K562 (cell line): ENCODE measurements around the gene FGFRL1. TPM values are rescaled to one million over a fixed set of nuclear protein-coding genes. Genes with fewer than 3 reads are reported as not detected.

Experiments
- ARID1B ChIP-seq: fragments of 450-650 bp; IDR thresholded peaks from 2 replicates; pipeline ENCODE4 v1.6.1; 2016; ENCODE audit warnings: antibody characterized with exemption, mild to moderate bottlenecking, inconsistent platforms
- BHLHE40 ChIP-seq: IDR thresholded peaks from 2 replicates; pipeline ENCODE4 v1.6.1; 2011; ENCODE audit warnings: low read length, improper control_type of control experiment
- CBX1 ChIP-seq: sonication (generic); IDR thresholded peaks from 2 replicates; pipeline ENCODE4 v1.6.1; 2016; ENCODE audit warnings: antibody characterized with exemption, low read depth, mild to moderate bottlenecking
- ESRRB ChIP-seq: fragments of 250-450 bp; sonication (Bioruptor Pico); IDR thresholded peaks from 2 replicates; pipeline ENCODE4 v1.5.0; 2020; ENCODE audit warnings: mild to moderate bottlenecking, moderate library complexity, borderline replicate concordance
- HNRNPK ChIP-seq: fragments of 200-400 bp; formaldehyde crosslinking; IDR thresholded peaks from one replicate; pipeline ENCODE4 v1.6.1; 2018; ENCODE audit warnings: mild to moderate bottlenecking, low read depth, low read length; ENCODE audit not compliant: poor library complexity, severe bottlenecking
- IFI16 ChIP-seq: fragments of 250-450 bp; sonication (Bioruptor Pico); IDR thresholded peaks from 2 replicates; pipeline ENCODE4 v2.1.2; 2022; ENCODE audit warnings: mild to moderate bottlenecking, inconsistent platforms
- OTX1 ChIP-seq: fragments of 450-650 bp; formaldehyde crosslinking; IDR thresholded peaks from 2 replicates; pipeline ENCODE4 v1.4.0; 2022; ENCODE audit warnings: mild to moderate bottlenecking
- POLR2A ChIP-seq: fragments of 450-650 bp; conservative IDR thresholded peaks from 2 replicates; pipeline ENCODE4 v1.6.1; 2016
- RBM22 ChIP-seq: fragments of 200-400 bp; formaldehyde crosslinking; IDR thresholded peaks from 2 replicates; pipeline ENCODE4 v1.6.1; 2018; ENCODE audit warnings: low read length, low read depth; ENCODE audit not compliant: poor library complexity, severe bottlenecking
- RUNX1 ChIP-seq: sonication (generic); IDR thresholded peaks from 2 replicates; pipeline ENCODE4 v1.6.1; 2016; ENCODE audit warnings: antibody characterized with exemption, low read depth
- SAFB ChIP-seq: fragments of 200-400 bp; formaldehyde crosslinking; IDR thresholded peaks from 2 replicates; pipeline ENCODE4 v1.6.1; 2017; ENCODE audit warnings: low read depth, low read length, borderline replicate concordance
- SMAD4 ChIP-seq: fragments of 250-450 bp; sonication (Bioruptor Pico); conservative IDR thresholded peaks from 2 replicates; pipeline ENCODE4 v1.8.0; 2021; ENCODE audit warnings: inconsistent platforms, mild to moderate bottlenecking, moderate library complexity
- TOE1 ChIP-seq, 2 experiments: fragments of 450-650 bp in 1 of 2; sonication (generic) in 1 of 2; formaldehyde crosslinking in 1 of 2; IDR thresholded peaks; 2 replicates each; pipeline versions ENCODE4 v1.7.1 to v1.8.0; 2016 to 2022; ENCODE audit warnings: borderline replicate concordance in 2 of 2, mild to moderate bottlenecking in 2 of 2, antibody characterized with exemption in 1 of 2, inconsistent platforms in 1 of 2, low read depth in 1 of 2, missing genetic modification reagents in 1 of 2, moderate library complexity in 1 of 2
- ZFPM2 ChIP-seq: fragments of 250-450 bp; sonication (Bioruptor Pico); IDR thresholded peaks from 2 replicates; pipeline ENCODE4 v1.5.1; 2022; ENCODE audit warnings: mild to moderate bottlenecking
- ZNF12 ChIP-seq: sonication (generic); formaldehyde crosslinking; IDR thresholded peaks from 2 replicates; pipeline ENCODE4 v1.4.0; 2020; ENCODE audit warnings: mild to moderate bottlenecking, missing genetic modification reagents
- ZNF511 ChIP-seq: sonication (generic); formaldehyde crosslinking; IDR thresholded peaks from 2 replicates; pipeline ENCODE4 v1.8.0; 2022; ENCODE audit warnings: mild to moderate bottlenecking, missing genetic modification reagents
- polyA plus RNA-seq, 8 experiments: library from polyadenylated mRNA; depleted of rRNA in 4 of 8; stranded (reverse) in 5 of 8; unstranded in 3 of 8; fragments of >200 nt; fragmentation: Nextera tagmentation in 2 of 8; fragmentation: Illumina TruSeq in 1 of 8; extraction: Ambion mirVana in 2 of 8; extraction: Trizol in 1 of 8; gene quantifications; 2 replicates each; pipeline versions ENCODE4 v1.2.1 to v1.2.3, GENCODE V29; 2011 to 2014; ENCODE audit warnings: inconsistent platforms in 1 of 8, missing spikeins in 1 of 8
- total RNA-seq, 7 experiments: library from RNA; depleted of rRNA in 6 of 7; stranded (reverse); fragments of >200 nt in 6 of 7; fragmentation: Illumina TruSeq in 2 of 7; extraction: Trizol in 2 of 7; gene quantifications; 2 replicates each; pipeline versions ENCODE4 v1.2.1 to v1.2.3, GENCODE V29; 2011 to 2021; ENCODE audit warnings: low replicate concordance in 1 of 7
- TF ChIP-seq, protein P1 (sequence below): fragments of 200-400 bp; formaldehyde crosslinking; IDR thresholded peaks from 2 replicates; pipeline ENCODE4 v1.6.1; 2017; ENCODE audit warnings: mild to moderate bottlenecking, low read depth, low read length, moderate library complexity

The FGFRL1 gene
- total and polyA plus RNA-seq, 9 of the 15 experiments (the other 6 are each of a cell fraction or from before 2014, with no cell fraction given) = 0.34 to 49.9 (median 14.6) TPM

DNA sequence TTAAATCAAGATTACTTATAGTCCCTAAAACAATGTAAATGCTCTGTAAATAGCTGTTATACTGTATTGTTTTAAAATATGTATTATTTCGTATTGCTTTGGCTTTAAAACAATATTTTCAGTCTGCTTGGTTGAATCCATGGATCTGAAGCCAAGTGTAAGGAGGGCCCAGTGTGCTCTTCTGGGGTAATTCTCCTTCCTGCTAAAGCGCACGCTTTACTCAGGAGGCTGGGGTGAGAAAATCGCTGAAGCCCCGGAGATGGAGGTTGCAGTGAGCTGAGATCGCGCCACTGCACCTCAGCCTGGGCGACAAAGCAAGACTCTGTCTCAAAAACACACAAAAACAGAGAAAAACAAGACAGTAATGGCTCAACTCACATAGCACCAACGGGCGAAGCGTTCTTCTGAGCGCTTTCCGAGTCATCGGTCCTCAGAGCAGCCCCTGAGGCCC, 25.0 kb upstream of the FGFRL1 start (continued):
- no peak for TF ChIP-seq SMAD4 (CRISPR knock-in tag)
- no peak for TF ChIP-seq OTX1 (CRISPR knock-in tag)
- TF ChIP-seq BHLHE40 = no peak
- peak; percentile 41; the same call in 1 of the 2 replicates for TF ChIP-seq TOE1 (IDR thresholded peaks at IDR 0.05; ENCODE audit: borderline replicate concordance)
- no peak for TF ChIP-seq TOE1 (CRISPR knock-in tag; IDR thresholded peaks at IDR 0.05; ENCODE audit: borderline replicate concordance, low read depth)
- no peak for TF ChIP-seq ZFPM2 (CRISPR knock-in tag)
- TF ChIP-seq RBM22 = no peak
- TF ChIP-seq, protein P1, sequence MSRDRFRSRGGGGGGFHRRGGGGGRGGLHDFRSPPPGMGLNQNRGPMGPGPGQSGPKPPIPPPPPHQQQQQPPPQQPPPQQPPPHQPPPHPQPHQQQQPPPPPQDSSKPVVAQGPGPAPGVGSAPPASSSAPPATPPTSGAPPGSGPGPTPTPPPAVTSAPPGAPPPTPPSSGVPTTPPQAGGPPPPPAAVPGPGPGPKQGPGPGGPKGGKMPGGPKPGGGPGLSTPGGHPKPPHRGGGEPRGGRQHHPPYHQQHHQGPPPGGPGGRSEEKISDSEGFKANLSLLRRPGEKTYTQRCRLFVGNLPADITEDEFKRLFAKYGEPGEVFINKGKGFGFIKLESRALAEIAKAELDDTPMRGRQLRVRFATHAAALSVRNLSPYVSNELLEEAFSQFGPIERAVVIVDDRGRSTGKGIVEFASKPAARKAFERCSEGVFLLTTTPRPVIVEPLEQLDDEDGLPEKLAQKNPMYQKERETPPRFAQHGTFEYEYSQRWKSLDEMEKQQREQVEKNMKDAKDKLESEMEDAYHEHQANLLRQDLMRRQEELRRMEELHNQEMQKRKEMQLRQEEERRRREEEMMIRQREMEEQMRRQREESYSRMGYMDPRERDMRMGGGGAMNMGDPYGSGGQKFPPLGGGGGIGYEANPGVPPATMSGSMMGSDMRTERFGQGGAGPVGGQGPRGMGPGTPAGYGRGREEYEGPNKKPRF = no peak
- TF ChIP-seq ZNF12 (CRISPR knock-in tag) = no peak
- peak; percentile 19; the same call in 1 of the 2 replicates for TF ChIP-seq ARID1B
- no peak for TF ChIP-seq CBX1
- TF ChIP-seq ZNF511 (CRISPR knock-in tag) = no peak
- no peak for TF ChIP-seq IFI16
- TF ChIP-seq POLR2A = peak; percentile 82
- TF ChIP-seq RUNX1 = no peak
- TF ChIP-seq HNRNPK = no peak
- no peak for TF ChIP-seq ESRRB (CRISPR knock-in tag)
- TF ChIP-seq SAFB = no peak
